Brain microvascular endothelial cell (primary cell): ENCODE data around the gene MAPKAPK3.

Experiments
- DNase-seq: peaks from one replicate; pipeline ENCODE4 v3.0.0-alpha.2; 2020
- H3K27ac ChIP-seq: fragments of 250-450 bp; sonication (Bioruptor Pico); 2 replicates; pipeline ENCODE4 v1.5.1; 2020; ENCODE audit warnings: mild to moderate bottlenecking, moderate library complexity
- H3K27me3 ChIP-seq: fragments of 250-450 bp; sonication (Bioruptor Pico); replicated peaks from 2 replicates; pipeline ENCODE4 v1.5.1; 2020; ENCODE audit warnings: mild to moderate bottlenecking
- H3K36me3 ChIP-seq: fragments of 250-450 bp; sonication (Bioruptor Pico); replicated peaks from 2 replicates; pipeline ENCODE4 v1.5.1; 2020; ENCODE audit warnings: mild to moderate bottlenecking
- H3K4me3 ChIP-seq: 2 replicates; pipeline ENCODE4 v1.5.1; 2011; ENCODE audit warnings: low read depth, mild to moderate bottlenecking, control low read depth, low read length, moderate library complexity
- in situ Hi-C: cut with HindIII; loops from 2 replicates; pipeline ENCODE4 v1.10.0; 2017; ENCODE audit warnings: low sequenced_read_pairs, low pct_ligation_motif_present
- TF ChIP-seq, protein P1 (sequence below): IDR thresholded peaks from 2 replicates; pipeline ENCODE4 v1.5.1; 2011; ENCODE audit warnings: low read depth, mild to moderate bottlenecking, moderate library complexity, low read length, control low read depth, inconsistent platforms; ENCODE audit errors: missing control alignments

Gene MAPKAPK3

GRCh38 chr3:50639055-50639494 is 22.1 kb downstream of the MAPKAPK3 start:
- in situ Hi-C loops = no loop called here
- no peak overlapping the region for H3K4me3 ChIP-seq
- no peaks in the 10 kb centered on the region for H3K27me3 ChIP-seq
- TF ChIP-seq, protein P1, sequence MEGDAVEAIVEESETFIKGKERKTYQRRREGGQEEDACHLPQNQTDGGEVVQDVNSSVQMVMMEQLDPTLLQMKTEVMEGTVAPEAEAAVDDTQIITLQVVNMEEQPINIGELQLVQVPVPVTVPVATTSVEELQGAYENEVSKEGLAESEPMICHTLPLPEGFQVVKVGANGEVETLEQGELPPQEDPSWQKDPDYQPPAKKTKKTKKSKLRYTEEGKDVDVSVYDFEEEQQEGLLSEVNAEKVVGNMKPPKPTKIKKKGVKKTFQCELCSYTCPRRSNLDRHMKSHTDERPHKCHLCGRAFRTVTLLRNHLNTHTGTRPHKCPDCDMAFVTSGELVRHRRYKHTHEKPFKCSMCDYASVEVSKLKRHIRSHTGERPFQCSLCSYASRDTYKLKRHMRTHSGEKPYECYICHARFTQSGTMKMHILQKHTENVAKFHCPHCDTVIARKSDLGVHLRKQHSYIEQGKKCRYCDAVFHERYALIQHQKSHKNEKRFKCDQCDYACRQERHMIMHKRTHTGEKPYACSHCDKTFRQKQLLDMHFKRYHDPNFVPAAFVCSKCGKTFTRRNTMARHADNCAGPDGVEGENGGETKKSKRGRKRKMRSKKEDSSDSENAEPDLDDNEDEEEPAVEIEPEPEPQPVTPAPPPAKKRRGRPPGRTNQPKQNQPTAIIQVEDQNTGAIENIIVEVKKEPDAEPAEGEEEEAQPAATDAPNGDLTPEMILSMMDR = no peak
- H3K27ac ChIP-seq = no peak overlapping the region
- peak; percentile 59 for DNase-seq
- H3K36me3 ChIP-seq = no peaks in the 10 kb centered on the region

DNA sequence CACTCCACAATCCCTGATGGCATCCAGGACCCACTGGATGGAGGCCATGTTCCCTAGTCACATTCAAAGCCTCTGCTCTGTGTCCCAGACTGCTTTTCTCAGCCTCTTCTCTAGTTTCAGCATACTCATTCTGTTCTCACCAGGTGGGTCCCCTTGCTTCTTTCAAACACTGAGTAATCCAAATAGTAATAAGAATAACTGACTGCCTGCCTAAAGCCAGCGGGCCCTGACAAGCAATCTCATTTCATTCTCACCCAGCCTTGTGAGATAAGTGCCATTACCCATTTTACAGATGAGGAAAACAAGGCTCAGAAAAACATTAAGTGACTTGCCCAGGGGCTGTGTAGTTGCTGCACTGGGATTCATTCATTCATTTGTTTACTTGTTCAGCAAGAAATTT is 25.4 kb downstream of the MAPKAPK3 start:
- Histone ChIP-seq H3K27ac (no peak overlapping the region), H3K27me3 (no peaks in the 10 kb centered on the region), H3K4me3 (no peak overlapping the region), H3K36me3 (no peaks in the 10 kb centered on the region)
- TF ChIP-seq, protein P1 = no peak
- in situ Hi-C loops = no loop called here
- DNase-seq = no peak

- Histone ChIP-seq H3K4me3 (no peak overlapping the region), H3K27ac (no peak overlapping the region), H3K27me3 (no peaks in the 10 kb centered on the region), H3K36me3 (no peaks in the 10 kb centered on the region)
- TF ChIP-seq, protein P1 = no peak
- in situ Hi-C loops = no loop called here
- no peak for DNase-seq
Observed at GRCh38 chr3:50644561-50644960, 27.6 kb downstream of the MAPKAPK3 start.

DNA sequence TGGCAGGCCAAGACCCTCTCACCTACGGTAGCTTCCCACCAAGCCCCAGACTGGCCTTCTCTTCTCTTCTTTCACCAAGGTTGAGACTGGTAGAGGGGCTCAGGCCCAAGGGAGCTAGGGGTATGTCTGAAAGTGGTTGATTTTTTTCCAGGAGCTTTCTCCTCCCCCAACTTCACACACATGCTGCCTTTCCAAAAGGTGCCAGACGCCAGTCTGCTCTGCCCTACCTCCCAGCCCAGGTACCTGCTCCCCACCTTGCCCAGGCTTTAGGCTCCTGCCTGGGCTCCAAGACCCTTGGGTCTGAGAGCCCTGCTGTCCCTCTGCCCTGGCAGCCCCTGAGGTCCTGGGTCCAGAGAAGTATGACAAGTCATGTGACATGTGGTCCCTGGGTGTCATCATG is 28.4 kb downstream of the MAPKAPK3 start:
- Histone ChIP-seq H3K27me3 (no peaks in the 10 kb centered on the region), H3K36me3 (no peaks in the 10 kb centered on the region), H3K4me3 (no peak overlapping the region), H3K27ac (no peak overlapping the region)
- no peak for DNase-seq
- in situ Hi-C loops = no loop called here
- TF ChIP-seq, protein P1 = no peak

DNA sequence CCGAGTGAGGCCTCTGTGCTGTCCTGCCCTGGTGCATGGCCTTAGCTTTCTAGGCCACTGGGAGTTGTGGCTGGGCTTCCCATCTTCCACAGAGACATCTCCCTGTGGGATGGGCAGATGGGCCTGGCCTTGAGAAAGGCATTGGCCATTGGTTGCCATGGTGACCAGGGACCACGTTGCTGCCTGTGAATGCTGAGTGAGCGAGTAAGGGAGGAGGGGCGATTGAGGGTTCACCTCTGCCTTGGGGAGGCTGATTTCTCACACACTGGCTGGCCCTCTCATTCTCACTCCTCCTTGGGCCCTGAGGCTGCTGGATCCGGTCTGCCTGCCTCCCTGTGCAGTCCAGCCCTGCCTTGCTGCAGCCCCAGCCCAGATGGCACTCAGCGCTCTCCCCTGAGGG is 31.4 kb downstream of the MAPKAPK3 start:
- no peak for DNase-seq
- in situ Hi-C loops = no loop called here
- H3K4me3 ChIP-seq = no peak overlapping the region
- TF ChIP-seq, protein P1 = no peak
- no peak overlapping the region for H3K27ac ChIP-seq
- no peaks in the 10 kb centered on the region for H3K36me3 ChIP-seq
- no peaks in the 10 kb centered on the region for H3K27me3 ChIP-seq

DNA sequence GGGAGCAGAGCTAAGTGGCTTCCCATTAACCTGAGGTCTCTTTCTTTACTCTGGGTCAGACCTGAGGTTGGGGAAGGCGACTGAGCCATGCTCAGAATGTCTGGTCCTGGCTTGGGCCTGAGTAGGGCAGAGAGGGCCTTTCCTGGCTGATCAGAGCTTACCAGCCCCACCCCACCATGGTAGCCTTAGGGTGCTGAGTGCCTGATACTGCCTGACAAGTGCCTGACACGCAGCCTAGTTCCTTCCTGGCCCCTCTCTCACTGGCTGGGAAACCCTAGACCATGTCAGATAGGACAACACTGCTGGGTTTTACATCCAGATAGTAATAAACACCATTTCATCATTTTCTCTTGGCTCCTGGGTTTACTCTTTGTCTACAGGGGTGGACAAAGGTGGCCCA is 32.0 kb downstream of the MAPKAPK3 start:
- Histone ChIP-seq H3K4me3 (no peak overlapping the region), H3K36me3 (no peaks in the 10 kb centered on the region), H3K27me3 (no peaks in the 10 kb centered on the region), H3K27ac (no peak overlapping the region)
- TF ChIP-seq, protein P1 = no peak
- no peak for DNase-seq
- in situ Hi-C loops = no loop called here
